NT2/D1 (cell line): ENCODE measurements around the gene ZCCHC9.

Experiments
- DNase-seq: peaks from one replicate; pipeline ENCODE4 v3.0.0-alpha.2; 2011; ENCODE audit warnings: low read depth, low spot score
- H3K27me3 ChIP-seq: 2 replicates; pipeline ENCODE4 v1.6.0; 2011; ENCODE audit warnings: mild to moderate bottlenecking; ENCODE audit not compliant: insufficient read length, insufficient read depth
- H3K36me3 ChIP-seq: 2 replicates; pipeline ENCODE4 v1.6.1; 2011; ENCODE audit warnings: mild to moderate bottlenecking, low read length, mixed read lengths; ENCODE audit not compliant: insufficient read depth, insufficient read length
- H3K4me1 ChIP-seq: 2 replicates; pipeline ENCODE4 v1.5.1; 2011; ENCODE audit not compliant: insufficient read depth, insufficient read length
- H3K4me3 ChIP-seq: 2 replicates; pipeline ENCODE4 v1.5.1; 2011; ENCODE audit warnings: low read depth; ENCODE audit not compliant: insufficient read length
- H3K9ac ChIP-seq: 2 replicates; pipeline ENCODE4 v1.6.0; 2011; ENCODE audit warnings: low read depth; ENCODE audit not compliant: insufficient read length
- H3K9me3 ChIP-seq: 2 replicates; pipeline ENCODE4 v1.5.1; 2011; ENCODE audit warnings: mild to moderate bottlenecking, low read length; ENCODE audit not compliant: insufficient read depth
- SUZ12 ChIP-seq: IDR thresholded peaks from 2 replicates; pipeline ENCODE4 v1.6.1; 2011; ENCODE audit not compliant: insufficient read length, insufficient read depth; ENCODE audit errors: extremely low read depth
- YY1 ChIP-seq: IDR thresholded peaks from 2 replicates; pipeline ENCODE4 v1.6.1; 2011; ENCODE audit not compliant: insufficient read length, insufficient read depth
- ZNF274 ChIP-seq: IDR thresholded peaks from 2 replicates; pipeline ENCODE4 v1.6.1; 2011; ENCODE audit warnings: mild to moderate bottlenecking, low read depth, low read length

ZCCHC9 gene

DNA sequence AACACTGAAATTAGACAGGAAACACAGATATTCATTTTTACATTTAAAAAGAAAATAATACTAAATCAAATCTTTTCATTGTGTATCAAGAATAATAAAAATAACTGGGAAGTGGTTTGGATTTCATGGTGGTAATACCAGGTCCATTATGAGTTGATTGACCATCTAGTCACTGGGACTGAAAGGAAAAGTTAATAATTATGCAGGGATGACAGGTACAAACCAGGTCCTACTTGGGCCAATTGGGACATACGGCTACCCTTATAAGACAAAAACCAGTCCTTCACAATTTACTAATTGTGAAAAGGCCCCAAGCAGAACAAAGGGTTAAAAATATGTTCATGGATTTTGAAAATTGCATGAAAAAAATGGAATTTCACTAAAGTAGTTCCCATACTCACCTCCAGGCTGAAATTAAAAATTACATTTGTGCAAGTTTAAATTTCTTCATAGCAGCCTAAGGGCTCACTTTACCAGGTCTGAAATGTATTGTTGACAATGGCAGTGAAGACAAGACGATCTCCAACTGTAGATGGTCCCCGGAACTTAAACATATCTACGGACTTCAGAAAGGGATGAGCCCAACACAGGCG, 44.1 kb downstream of the ZCCHC9 start:
- no peaks in the 10 kb centered on the region for H3K9me3 ChIP-seq

DNA sequence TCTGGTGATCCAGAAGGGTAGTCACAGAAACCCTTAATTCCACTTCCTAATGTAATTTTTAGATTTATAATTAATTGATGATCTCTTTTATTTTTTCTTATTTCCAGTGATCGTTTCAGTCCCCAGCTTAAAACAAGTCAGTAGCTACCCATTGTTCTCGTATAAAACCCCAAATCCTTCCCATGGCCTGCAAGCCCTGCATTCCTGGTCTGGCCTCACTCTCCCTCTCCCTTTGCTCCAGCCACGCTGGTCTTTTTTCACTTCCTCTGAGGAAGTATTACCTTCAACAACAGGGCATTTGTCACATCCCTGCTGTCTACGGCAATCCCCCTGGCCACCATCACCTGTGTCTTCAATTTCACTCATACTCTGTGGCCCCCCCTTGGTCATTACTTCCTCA, 47.8 kb downstream of the ZCCHC9 start:
- DNase-seq, result no peak
- H3K9me3 ChIP-seq, result no peaks in the 10 kb centered on the region
- H3K27me3 ChIP-seq, result no peaks in the 10 kb centered on the region
- no peaks in the 10 kb centered on the region for H3K4me1 ChIP-seq
- H3K36me3 ChIP-seq, result no peaks in the 10 kb centered on the region
- H3K4me3 ChIP-seq, result no peak overlapping the region
- TF ChIP-seq SUZ12, result no peak
- TF ChIP-seq ZNF274, result no peak
- no peak for TF ChIP-seq YY1
- no peak overlapping the region for H3K9ac ChIP-seq

More for the DNA sequence above, 44.1 kb downstream of the ZCCHC9 start:
- Histone ChIP-seq H3K9ac (no peak overlapping the region), H3K36me3 (no peaks in the 10 kb centered on the region), H3K4me3 (no peak overlapping the region), H3K27me3 (no peaks in the 10 kb centered on the region), H3K4me1 (no peaks in the 10 kb centered on the region)
- DNase-seq, result no peak
- TF ChIP-seq YY1 (no peak), ZNF274 (no peak), SUZ12 (no peak)

DNA sequence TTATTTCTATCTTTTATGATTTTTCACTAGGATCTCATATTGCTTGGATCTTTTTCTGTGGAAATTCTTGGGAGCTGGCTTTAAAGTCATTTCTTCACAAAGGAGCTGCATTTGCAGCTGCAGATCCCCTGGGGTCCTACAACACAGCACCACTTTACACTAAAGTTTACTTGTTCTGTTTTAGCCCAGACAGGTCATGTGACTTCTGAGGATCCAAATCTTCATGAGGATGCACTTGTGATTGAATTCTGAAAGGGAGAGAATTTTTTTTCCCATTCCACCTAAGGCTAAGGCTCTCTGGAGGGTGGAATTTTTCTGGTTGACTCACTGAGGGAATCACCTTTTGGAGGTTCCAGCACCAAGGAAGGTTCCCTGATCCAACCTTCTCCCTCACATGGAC, 49.1 kb downstream of the ZCCHC9 start:
- no peaks in the 10 kb centered on the region for H3K36me3 ChIP-seq
- no peak overlapping the region for H3K9ac ChIP-seq
- DNase-seq, result no peak
- no peak overlapping the region for H3K4me3 ChIP-seq
- no peak for TF ChIP-seq ZNF274
- TF ChIP-seq YY1, result no peak
- no peak for TF ChIP-seq SUZ12
- H3K4me1 ChIP-seq, result no peaks in the 10 kb centered on the region
- H3K27me3 ChIP-seq, result no peaks in the 10 kb centered on the region
- H3K9me3 ChIP-seq, result no peaks in the 10 kb centered on the region

DNA sequence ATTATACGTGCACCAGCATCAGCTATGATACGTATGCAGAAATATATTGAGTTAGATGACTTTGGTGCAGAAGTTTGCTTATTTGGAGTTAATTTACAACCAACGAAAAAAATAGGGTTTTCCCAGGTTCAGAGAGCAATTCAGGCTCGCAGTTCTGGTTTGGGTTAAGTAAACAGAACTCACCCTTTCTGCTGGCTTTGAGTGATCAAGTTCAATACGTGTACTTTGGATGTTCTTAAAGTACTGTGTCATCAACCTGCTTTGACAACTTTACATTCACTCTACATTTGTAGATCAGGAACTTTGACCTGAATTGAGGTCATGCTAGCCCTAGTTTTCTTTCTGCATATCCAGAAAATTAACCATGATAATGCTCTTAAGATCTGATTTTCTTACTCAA, 51.8 kb downstream of the ZCCHC9 start:
- no peak overlapping the region for H3K9ac ChIP-seq
- H3K27me3 ChIP-seq, result no peaks in the 10 kb centered on the region
- H3K36me3 ChIP-seq, result no peaks in the 10 kb centered on the region
- no peak for DNase-seq
- no peaks in the 10 kb centered on the region for H3K4me1 ChIP-seq
- no peak overlapping the region for H3K4me3 ChIP-seq
- no peak for TF ChIP-seq YY1
- no peak for TF ChIP-seq SUZ12
- TF ChIP-seq ZNF274, result no peak
- H3K9me3 ChIP-seq, result no peaks in the 10 kb centered on the region

DNA sequence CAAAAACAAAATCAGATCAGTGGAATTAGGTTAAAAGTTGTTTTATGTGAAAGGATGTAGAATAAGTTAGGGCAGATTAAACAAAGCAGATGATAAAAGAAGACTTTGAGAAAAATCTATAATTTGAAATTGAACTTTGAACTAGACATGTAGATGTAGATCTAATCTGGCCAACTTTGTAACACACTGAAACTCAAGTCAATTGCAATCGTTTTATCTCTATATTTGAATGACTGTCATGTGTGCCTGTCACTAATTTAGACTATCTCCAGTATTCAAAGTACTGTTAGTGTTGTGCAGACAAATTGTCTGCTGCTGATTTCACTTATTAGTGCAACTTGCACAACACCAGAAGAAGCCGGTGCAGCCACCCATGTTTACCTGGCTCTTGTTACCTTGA, 52.7 kb downstream of the ZCCHC9 start:
- no peak for TF ChIP-seq ZNF274
- no peak for TF ChIP-seq SUZ12
- TF ChIP-seq YY1, result no peak

DNA sequence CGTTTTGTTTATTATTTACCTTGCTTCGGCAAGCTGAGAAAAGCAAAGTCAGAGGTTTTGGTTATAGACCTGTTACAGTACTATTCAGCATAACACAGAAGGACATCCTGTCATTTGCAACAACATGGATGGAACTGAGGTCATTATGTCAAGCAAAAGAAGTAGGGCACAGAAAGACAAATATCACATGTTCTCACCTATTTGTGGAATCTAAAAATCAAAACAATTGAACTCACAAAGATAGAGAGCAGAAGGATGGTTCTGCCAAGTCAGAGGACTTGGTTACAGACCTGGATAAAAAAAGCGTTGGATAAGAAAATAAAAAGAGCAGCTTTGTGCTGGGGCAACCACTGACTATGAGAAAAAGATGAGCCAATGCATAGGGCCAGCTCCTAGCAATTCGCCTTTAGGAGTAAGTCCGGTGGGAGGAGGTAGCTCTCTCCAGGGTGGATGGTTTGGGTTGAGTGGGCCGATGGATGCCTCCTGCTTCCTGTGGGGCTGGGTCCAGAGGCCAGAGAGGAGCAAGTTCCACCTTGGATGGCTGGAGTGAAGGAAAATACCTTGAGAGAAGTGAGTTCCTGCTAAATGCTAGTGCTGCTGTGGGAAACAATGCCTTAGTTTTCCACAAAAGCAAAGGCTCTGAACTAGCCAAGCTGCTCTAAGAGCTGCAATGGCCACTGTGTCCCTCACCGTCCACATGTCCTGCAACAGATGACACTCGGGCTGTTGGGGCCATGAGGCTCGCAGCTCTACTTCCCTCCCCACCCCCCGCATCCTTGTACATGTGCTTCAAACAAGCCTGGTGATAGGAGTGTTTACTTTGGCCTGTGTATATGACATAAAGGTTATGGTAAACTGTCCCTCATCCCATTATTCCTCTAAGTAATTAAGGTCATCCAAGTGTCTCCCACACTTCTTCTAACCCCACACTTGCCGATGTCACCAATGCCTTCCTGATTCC, 54.2 kb downstream of the ZCCHC9 start:
- Histone ChIP-seq H3K9me3 (no peaks in the 10 kb centered on the region), H3K4me3 (no peak overlapping the region), H3K9ac (no peak overlapping the region), H3K36me3 (no peaks in the 10 kb centered on the region), H3K4me1 (no peaks in the 10 kb centered on the region), H3K27me3 (no peaks in the 10 kb centered on the region)
- no peak for DNase-seq
- TF ChIP-seq SUZ12 (no peak), YY1 (no peak), ZNF274 (no peak)

More for the DNA sequence above, 52.7 kb downstream of the ZCCHC9 start:
- H3K4me3 ChIP-seq, result no peak overlapping the region
- H3K9me3 ChIP-seq, result no peaks in the 10 kb centered on the region
- no peak overlapping the region for H3K9ac ChIP-seq
- H3K4me1 ChIP-seq, result no peaks in the 10 kb centered on the region
- H3K27me3 ChIP-seq, result no peaks in the 10 kb centered on the region
- DNase-seq, result no peak
- H3K36me3 ChIP-seq, result no peaks in the 10 kb centered on the region

DNA sequence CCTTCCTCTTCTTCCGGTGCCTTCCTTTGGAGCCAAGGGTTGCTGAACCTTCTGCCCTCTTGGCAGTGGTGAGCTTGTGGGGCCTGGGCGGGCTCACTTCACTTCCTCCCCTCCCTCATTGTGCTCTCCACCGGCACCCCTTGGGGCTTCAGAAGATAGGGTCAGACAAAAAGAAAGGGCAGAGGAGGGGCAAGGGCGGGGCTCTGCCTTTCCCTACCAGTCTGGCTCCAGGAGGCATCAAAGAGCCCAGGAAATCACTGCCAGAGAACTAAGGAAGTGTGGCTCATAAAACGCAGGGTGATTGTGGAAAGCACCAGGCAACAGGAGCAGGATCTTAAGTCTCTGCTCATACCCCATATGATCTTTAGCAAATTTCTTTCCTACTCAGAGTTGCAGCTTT, 57.7 kb downstream of the ZCCHC9 start:
- Histone ChIP-seq H3K4me1 (no peaks in the 10 kb centered on the region), H3K9me3 (no peaks in the 10 kb centered on the region), H3K4me3 (no peak overlapping the region), H3K27me3 (no peaks in the 10 kb centered on the region), H3K9ac (no peak overlapping the region), H3K36me3 (no peaks in the 10 kb centered on the region)
- DNase-seq, result no peak
- TF ChIP-seq ZNF274 (no peak), SUZ12 (no peak), YY1 (no peak)
